ENCODE results near the gene RB1. TPM values are rescaled to one million over a fixed set of nuclear protein-coding genes. Genes with fewer than 3 reads are reported as not detected.

The RB1 gene
- polyA plus RNA-seq, 1 donor from 2014 or later, result 29.5 TPM

DNA sequence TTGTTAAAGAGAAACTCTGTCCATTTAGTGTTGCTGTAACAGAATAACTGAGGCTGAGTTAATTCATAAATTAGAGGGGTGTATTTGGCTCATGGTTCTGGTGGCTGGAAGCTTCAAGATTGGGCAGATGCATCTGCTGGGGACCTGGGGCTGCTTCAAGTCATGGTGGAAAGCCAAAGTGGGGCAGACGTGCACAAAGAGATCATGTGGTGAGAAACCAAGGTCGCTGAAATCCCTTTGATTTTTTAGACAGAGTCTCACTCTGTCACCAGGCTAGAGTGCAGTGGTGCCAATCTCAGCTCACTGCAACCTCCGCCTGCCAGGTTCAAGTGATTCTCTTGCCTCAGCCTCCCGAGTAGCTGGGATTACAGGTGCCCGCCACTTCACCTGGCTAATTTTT lies 183.3 kb downstream of the RB1 start (continued):
- no peak for TF ChIP-seq TAF1 (IDR thresholded peaks at IDR 0.05; ENCODE audit: low read depth)

- peaks cover 5% of the 10 kb centered on the region for H3K36me3 ChIP-seq (ENCODE audit: insufficient read depth, low read length)
- no peak overlapping the region for H3K4me3 ChIP-seq (ENCODE audit: low read length)
- TF ChIP-seq MXI1 (conservative IDR thresholded peaks at IDR 0.05; ENCODE audit: poor library complexity, severe bottlenecking) (no peak), EP300 (conservative IDR thresholded peaks at IDR 0.05; ENCODE audit: poor library complexity, severe bottlenecking) (no peak)
- TF ChIP-seq, protein P1, sequence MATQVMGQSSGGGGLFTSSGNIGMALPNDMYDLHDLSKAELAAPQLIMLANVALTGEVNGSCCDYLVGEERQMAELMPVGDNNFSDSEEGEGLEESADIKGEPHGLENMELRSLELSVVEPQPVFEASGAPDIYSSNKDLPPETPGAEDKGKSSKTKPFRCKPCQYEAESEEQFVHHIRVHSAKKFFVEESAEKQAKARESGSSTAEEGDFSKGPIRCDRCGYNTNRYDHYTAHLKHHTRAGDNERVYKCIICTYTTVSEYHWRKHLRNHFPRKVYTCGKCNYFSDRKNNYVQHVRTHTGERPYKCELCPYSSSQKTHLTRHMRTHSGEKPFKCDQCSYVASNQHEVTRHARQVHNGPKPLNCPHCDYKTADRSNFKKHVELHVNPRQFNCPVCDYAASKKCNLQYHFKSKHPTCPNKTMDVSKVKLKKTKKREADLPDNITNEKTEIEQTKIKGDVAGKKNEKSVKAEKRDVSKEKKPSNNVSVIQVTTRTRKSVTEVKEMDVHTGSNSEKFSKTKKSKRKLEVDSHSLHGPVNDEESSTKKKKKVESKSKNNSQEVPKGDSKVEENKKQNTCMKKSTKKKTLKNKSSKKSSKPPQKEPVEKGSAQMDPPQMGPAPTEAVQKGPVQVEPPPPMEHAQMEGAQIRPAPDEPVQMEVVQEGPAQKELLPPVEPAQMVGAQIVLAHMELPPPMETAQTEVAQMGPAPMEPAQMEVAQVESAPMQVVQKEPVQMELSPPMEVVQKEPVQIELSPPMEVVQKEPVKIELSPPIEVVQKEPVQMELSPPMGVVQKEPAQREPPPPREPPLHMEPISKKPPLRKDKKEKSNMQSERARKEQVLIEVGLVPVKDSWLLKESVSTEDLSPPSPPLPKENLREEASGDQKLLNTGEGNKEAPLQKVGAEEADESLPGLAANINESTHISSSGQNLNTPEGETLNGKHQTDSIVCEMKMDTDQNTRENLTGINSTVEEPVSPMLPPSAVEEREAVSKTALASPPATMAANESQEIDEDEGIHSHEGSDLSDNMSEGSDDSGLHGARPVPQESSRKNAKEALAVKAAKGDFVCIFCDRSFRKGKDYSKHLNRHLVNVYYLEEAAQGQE (IDR thresholded peaks at IDR 0.05; ENCODE audit: borderline replicate concordance), result no peak
- no peaks in the 10 kb centered on the region for H3K27me3 ChIP-seq (ENCODE audit: insufficient read depth, low read depth, low read length)
- H3F3A ChIP-seq (ENCODE audit: insufficient read depth, low read length, poor library complexity, severe bottlenecking), result no peaks in the 10 kb centered on the region
- H3K79me2 ChIP-seq (replicated peaks; ENCODE audit: insufficient read depth, low read length), result no peaks in the 10 kb centered on the region
- H2AFZ ChIP-seq (ENCODE audit: low read depth, low read length), result no peak overlapping the region
- no peaks in the 10 kb centered on the region for H4K20me1 ChIP-seq (ENCODE audit: insufficient read depth)
- no peak overlapping the region for H3K27ac ChIP-seq (ENCODE audit: low read length)
- no peak overlapping the region for H3K4me2 ChIP-seq (ENCODE audit: low read length)
- H3K9ac ChIP-seq (ENCODE audit: low read length), result no peak overlapping the region
- H3K9me3 ChIP-seq (ENCODE audit: low read length), result no peaks in the 10 kb centered on the region
- H3K9me2 ChIP-seq (ENCODE audit: insufficient read depth, low read length), result no peaks in the 10 kb centered on the region
Measured at GRCh38 chr13:48487968-48488367, 184.4 kb downstream of the RB1 start.

DNA sequence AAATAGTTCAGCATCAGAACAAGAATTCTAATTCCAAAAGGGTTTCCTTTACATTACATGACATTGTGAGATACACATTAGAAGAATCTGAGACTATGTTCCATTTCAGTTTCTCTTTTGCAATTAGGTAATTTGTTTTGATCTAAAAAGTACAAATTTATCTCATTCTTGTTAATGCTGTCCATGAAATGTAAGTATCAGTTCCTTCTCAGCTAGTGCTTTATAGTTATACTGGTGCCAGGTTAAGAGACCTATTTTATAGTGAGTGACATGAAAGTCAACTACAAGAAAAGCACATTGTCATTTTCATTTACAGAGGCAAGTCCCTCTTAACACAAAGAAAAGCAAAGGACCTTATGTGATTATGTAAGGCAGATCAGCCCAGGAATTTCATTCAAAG lies 185.4 kb downstream of the RB1 start:
- H3K27me3 ChIP-seq (ENCODE audit: insufficient read depth, low read depth, low read length), result no peaks in the 10 kb centered on the region
- no peak overlapping the region for H3K9ac ChIP-seq (ENCODE audit: low read length)
- H4K20me1 ChIP-seq (ENCODE audit: insufficient read depth), result no peaks in the 10 kb centered on the region
- H3K4me2 ChIP-seq (ENCODE audit: low read length), result no peak overlapping the region
- H3K36me3 ChIP-seq (ENCODE audit: insufficient read depth, low read length), result peaks cover 5% of the 10 kb centered on the region
- no peak overlapping the region for H2AFZ ChIP-seq (ENCODE audit: low read depth, low read length)
- H3F3A ChIP-seq (ENCODE audit: insufficient read depth, low read length, poor library complexity, severe bottlenecking), result no peaks in the 10 kb centered on the region
- H3K79me2 ChIP-seq (replicated peaks; ENCODE audit: insufficient read depth, low read length), result no peaks in the 10 kb centered on the region
- no peaks in the 10 kb centered on the region for H3K9me2 ChIP-seq (ENCODE audit: insufficient read depth, low read length)
- no peak overlapping the region for H3K27ac ChIP-seq (ENCODE audit: low read length)
- H3K4me3 ChIP-seq (ENCODE audit: low read length), result no peak overlapping the region
- TF ChIP-seq SMC3 (conservative IDR thresholded peaks at IDR 0.05; ENCODE audit: poor library complexity) (no peak), RAD21 (conservative IDR thresholded peaks at IDR 0.05) (no peak), POLR2AphosphoS5 (IDR thresholded peaks at IDR 0.05) (no peak), MXI1 (conservative IDR thresholded peaks at IDR 0.05; ENCODE audit: poor library complexity, severe bottlenecking) (no peak), EZH2 (IDR thresholded peaks at IDR 0.05; ENCODE audit: borderline replicate concordance, insufficient read depth, low read length, poor library complexity, severe bottlenecking) (no peak), TAF1 (IDR thresholded peaks at IDR 0.05; ENCODE audit: low read depth) (no peak), EP300 (conservative IDR thresholded peaks at IDR 0.05; ENCODE audit: poor library complexity, severe bottlenecking) (no peak)
- TF ChIP-seq, protein P1 (IDR thresholded peaks at IDR 0.05; ENCODE audit: borderline replicate concordance), result no peak
- TF ChIP-seq, protein P2, sequence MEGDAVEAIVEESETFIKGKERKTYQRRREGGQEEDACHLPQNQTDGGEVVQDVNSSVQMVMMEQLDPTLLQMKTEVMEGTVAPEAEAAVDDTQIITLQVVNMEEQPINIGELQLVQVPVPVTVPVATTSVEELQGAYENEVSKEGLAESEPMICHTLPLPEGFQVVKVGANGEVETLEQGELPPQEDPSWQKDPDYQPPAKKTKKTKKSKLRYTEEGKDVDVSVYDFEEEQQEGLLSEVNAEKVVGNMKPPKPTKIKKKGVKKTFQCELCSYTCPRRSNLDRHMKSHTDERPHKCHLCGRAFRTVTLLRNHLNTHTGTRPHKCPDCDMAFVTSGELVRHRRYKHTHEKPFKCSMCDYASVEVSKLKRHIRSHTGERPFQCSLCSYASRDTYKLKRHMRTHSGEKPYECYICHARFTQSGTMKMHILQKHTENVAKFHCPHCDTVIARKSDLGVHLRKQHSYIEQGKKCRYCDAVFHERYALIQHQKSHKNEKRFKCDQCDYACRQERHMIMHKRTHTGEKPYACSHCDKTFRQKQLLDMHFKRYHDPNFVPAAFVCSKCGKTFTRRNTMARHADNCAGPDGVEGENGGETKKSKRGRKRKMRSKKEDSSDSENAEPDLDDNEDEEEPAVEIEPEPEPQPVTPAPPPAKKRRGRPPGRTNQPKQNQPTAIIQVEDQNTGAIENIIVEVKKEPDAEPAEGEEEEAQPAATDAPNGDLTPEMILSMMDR (IDR thresholded peaks at IDR 0.05; ENCODE audit: poor library complexity, severe bottlenecking), result no peak
- H3K9me3 ChIP-seq (ENCODE audit: low read length), result no peaks in the 10 kb centered on the region

All from neural cell (in vitro differentiated cells).